ENCODE results near the gene CDC6.

DNA sequence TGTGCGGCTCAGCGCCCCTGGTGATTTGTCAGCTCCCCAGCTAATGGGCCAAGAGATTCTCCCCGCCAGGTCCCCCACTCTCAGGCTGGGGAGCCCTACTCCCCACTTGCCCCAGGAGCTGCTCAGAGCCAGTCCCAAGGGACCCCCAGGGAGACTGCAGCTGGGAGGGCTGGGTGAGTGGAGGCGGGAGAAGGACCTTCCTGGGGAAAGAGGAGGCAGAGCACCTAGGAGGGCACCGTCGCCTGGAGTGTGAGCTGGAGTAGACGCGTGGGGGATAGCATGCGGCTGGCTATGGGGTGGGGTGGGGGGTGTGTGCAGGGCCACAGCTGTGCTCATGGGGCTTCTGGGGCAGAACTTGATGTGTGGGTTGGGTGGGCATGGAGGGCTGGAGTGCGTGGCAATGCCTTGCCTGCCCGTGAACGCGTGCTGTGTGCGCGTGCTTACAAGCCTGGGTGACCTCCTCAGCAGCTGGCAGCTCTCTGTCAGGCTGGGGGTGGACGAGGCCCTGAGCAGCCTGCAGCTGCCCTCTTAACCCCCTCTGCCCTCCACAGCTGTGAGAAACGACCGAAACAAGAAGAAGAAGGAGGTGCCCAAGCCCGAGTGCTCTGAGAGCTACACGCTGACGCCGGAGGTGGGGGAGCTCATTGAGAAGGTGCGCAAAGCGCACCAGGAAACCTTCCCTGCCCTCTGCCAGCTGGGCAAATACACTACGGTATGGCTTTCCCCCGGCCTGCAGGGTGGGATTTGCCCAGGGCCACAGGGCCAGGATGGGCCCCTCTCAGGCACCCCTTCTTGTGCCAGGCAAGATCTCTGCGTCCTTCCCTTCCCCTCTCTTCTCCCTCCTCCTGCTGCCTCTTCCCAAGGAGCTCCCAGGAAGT is 63.9 kb downstream of the CDC6 start:
- TF ChIP-seq TAF1 (IDR thresholded peaks at IDR 0.05; ENCODE audit: borderline replicate concordance, low read depth, low read length) = no peak
- no peak for TF ChIP-seq POLR2A (IDR thresholded peaks at IDR 0.05; ENCODE audit: low read depth, low read length)
- TF ChIP-seq POLR2AphosphoS5 (IDR thresholded peaks at IDR 0.05; ENCODE audit: low read depth, low read length) = no peak
